Ectodermal cell (in vitro differentiated cells): ENCODE measurements around the gene VWDE. TPM values are rescaled to one million over a fixed set of nuclear protein-coding genes. Genes with fewer than 3 reads are reported as not detected.
"Not testable (repeated sequence)": the region's sequence is repeated elsewhere in the genome, so short reads cannot be mapped to it uniquely, and the experiment has no call there.

Source experiments
- H3K27ac ChIP-seq: 2 replicates; pipeline ENCODE4 v1.7.0; 2013; ENCODE audit warnings: mild to moderate bottlenecking, low read depth, low read length; ENCODE audit not compliant: insufficient read depth, poor library complexity, severe bottlenecking
- H3K27me3 ChIP-seq: 2 replicates; pipeline ENCODE4 v1.7.0; 2013; ENCODE audit warnings: mild to moderate bottlenecking, low read length; ENCODE audit not compliant: insufficient read depth, control insufficient read depth, poor library complexity, severe bottlenecking
- H3K36me3 ChIP-seq: one replicate; pipeline ENCODE4 v1.7.0; 2013; ENCODE audit warnings: low read length; ENCODE audit not compliant: control insufficient read depth, insufficient read depth
- H3K4me1 ChIP-seq: one replicate; pipeline ENCODE4 v1.7.0; 2013; ENCODE audit warnings: low read length; ENCODE audit not compliant: control insufficient read depth, insufficient read depth
- H3K4me3 ChIP-seq: 2 replicates; pipeline ENCODE4 v1.7.0; 2013; ENCODE audit warnings: low read depth, low read length, control low read depth; ENCODE audit not compliant: insufficient read depth
- H3K9me3 ChIP-seq: 2 replicates; pipeline ENCODE4 v1.7.0; 2013; ENCODE audit warnings: mild to moderate bottlenecking, low read length, moderate library complexity; ENCODE audit not compliant: control insufficient read depth
- WGBS, 2 experiments: methylation state at CpG; one replicate each; pipeline ENCODE4 v1.1.7; 2013; ENCODE audit warnings: missing lambda C conversion rate in 2 of 2; 5-methylcytosine and 5-hydroxymethylcytosine counted together
- polyA plus RNA-seq, 4 experiments: library from polyadenylated mRNA; stranded (reverse); fragments of 50-300 nt; gene quantifications; one replicate each; pipeline ENCODE4 v1.2.3, GENCODE V29; 2013

VWDE gene
- 4.7 TPM for polyA plus RNA-seq (2013, experiment 1 of 4)
- 7.0 TPM for polyA plus RNA-seq (2013, experiment 2 of 4)
- polyA plus RNA-seq (2013, experiment 3 of 4): 2.7 TPM
- 6.6 TPM for polyA plus RNA-seq (2013, experiment 4 of 4)

DNA sequence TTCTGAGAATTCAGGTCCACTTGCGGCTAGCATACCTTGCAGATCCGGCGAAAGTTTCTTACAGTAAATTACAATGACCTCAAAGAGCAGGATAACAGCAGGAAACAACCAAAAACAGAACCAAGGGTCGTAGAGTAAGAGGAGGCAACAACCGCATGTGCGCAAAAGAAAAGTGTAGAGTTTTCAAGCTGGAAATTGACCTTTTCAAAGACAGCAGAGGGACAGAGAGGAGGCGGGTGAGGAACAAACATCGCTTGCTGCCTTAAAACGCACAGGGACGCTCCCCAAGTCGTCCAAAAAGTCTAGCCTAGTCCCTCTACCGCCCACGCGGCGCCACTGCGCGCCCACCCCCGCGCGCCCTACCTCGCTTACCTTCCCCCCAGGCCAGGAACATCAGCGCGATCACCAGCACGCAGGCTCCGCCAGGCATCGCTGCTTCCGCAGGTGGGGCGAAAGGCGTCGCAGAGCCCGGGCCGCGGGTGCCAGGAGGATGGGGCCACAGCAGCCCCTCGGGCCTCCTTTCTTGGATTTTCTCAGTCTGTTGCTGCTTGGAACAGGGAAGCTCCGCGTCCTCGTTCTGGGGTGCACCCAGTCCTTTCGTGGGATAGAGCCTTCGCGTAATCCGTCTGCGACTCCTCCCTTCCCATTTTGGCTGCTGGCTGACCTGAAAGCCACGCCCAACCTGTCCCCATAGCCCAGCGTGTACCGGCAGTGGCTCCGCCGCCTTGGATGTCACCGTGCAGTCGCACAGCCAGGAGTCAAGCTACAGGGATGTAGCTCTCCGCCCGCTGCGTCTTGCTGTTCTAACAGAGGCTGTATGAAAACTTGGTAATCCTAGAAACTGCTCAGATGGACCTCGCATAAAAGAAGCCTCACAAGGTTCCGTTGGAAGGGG lies at the start of gene VWDE:
TSS of gene VWDE (minus strand) at position 579 of the 895 bp plus-strand sequence. CDS start at position 430, 149 bp downstream.
- Histone ChIP-seq H3K4me1 (no peaks in the 10 kb centered on the region), H3K9me3 (no peaks in the 10 kb centered on the region), H3K36me3 (no peaks in the 10 kb centered on the region), H3K27ac (no peak within 1 kb of the TSS), H3K4me3 (peak within 1 kb of the TSS; percentile 67), H3K27me3 (peaks cover 31% of the 10 kb centered on the region)
- WGBS, 2 experiments: 1% methylated on average over 54 of the region's 54 CpGs

DNA sequence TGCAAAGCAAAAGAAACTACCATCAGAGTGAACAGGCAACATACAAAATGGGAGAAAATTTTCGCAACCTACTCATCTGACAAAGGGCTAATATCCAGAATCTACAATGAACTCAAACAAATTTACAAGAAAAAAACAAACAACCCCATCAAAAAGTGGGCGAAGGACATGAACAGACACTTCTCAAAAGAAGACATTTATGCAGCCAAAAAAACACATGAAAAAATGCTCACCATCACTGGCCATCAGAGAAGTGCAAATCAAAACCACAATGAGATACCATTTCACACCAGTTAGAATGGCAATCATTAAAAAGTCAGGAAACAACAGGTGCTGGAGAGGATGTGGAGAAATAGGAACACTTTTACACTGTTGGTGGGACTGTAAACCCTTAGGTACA lies 49.5 kb upstream of the VWDE start:
- no CpG with 5 or more reads among the region's 2 CpGs for WGBS, 2 experiments
- H3K9me3 ChIP-seq: not testable (repeated sequence)

DNA sequence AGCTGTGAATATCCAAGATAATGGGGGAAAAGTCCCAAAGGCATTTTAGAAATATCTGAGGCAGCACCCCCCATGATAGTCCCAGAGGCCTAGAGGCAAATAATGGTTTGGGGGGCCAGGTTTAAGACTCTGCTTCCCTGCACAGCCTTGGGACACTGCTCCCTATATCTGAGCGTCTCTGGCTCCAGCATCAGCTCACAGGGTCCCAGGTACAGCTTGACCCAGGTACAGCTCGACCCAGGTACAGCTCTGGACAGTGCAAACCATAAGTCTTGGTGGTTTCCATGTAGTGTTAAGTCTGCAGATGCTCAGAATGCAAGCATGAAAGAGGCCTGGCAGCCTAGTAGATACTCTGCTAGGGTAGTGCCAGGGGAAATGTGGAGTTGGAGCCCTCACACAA lies 47.0 kb upstream of the VWDE start:
- Histone ChIP-seq H3K36me3 (no peaks in the 10 kb centered on the region), H3K4me3 (no peak overlapping the region), H3K9me3 (no peaks in the 10 kb centered on the region), H3K4me1 (no peaks in the 10 kb centered on the region), H3K27me3 (no peaks in the 10 kb centered on the region), H3K27ac (no peak overlapping the region)
- WGBS, 2 experiments: 73 to 76% methylated on average over 2 of the region's 2 CpGs

More for the DNA sequence above, 49.5 kb upstream of the VWDE start:
- not testable (repeated sequence) for H3K36me3 ChIP-seq, H3K4me3 ChIP-seq, H3K27me3 ChIP-seq, H3K4me1 ChIP-seq, H3K27ac ChIP-seq

- Histone ChIP-seq H3K9me3 (no peaks in the 10 kb centered on the region), H3K27me3 (no peaks in the 10 kb centered on the region), H3K4me1 (no peaks in the 10 kb centered on the region), H3K27ac (no peak overlapping the region), H3K36me3 (no peaks in the 10 kb centered on the region), H3K4me3 (no peak overlapping the region)
- 95 to 98% methylated on average over 3 of the region's 3 CpGs for WGBS, 2 experiments
Observed at GRCh38 chr7:12444785-12445184, 41.1 kb upstream of the VWDE start.

DNA sequence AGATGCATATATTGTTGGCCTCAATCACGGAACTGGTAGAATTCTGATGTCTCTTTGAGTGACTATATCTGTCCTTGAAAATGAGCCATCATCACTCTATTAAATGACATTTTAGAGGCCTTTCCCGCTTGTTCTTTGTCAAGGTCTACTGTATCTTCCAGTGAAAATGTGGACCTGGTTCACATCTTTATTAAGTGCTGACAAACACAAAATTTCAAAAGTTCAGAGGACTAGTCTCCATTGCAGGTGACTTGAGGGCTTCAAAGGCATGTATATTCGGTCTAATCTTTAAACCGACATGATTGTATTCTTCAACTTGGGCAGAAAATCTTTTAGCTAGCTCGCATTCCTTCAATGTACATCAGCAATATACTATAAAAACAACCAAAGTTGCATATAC lies 36.6 kb upstream of the VWDE start:
- H3K27ac ChIP-seq: no peak overlapping the region
- WGBS, 2 experiments: 95 to 97% methylated on average over 5 of the region's 5 CpGs
- no peaks in the 10 kb centered on the region for H3K9me3 ChIP-seq
- H3K27me3 ChIP-seq: no peaks in the 10 kb centered on the region
- no peak overlapping the region for H3K4me3 ChIP-seq
- H3K36me3 ChIP-seq: no peaks in the 10 kb centered on the region
- H3K4me1 ChIP-seq: no peaks in the 10 kb centered on the region

DNA sequence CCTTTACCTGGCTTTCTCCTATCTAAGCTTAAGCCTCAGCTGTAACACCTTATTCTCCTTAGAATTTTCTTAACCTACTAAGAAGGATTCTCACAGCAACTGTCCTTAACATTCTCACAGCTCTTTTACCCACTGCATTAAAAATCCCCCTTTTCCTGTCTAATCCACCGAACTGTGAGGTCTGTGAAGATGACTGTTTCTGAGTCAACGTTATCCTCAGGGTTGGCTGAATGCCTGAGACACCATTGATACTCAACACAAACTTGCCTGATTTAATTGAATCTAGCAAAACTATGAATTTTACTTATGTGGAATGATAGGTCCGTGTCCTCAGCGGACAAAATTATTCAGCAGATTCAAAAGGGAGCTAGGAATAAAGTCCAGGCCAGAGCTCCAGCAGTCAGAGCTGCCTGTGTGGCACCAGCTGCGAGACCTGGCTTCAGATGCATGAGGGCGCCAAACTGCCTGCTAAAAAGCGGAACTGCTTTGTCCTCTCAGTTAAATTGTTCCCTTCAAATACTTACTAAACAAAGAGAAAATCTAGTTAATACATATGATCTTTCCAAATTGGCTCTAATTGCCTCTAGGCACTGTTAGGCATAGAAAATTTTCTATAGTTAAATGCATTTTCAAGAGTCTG lies 33.4 kb upstream of the VWDE start:
- no peaks in the 10 kb centered on the region for H3K36me3 ChIP-seq
- 58 to 62% methylated on average over 7 of the region's 7 CpGs for WGBS, 2 experiments
- no peak overlapping the region for H3K27ac ChIP-seq
- H3K4me3 ChIP-seq: no peak overlapping the region
- no peaks in the 10 kb centered on the region for H3K9me3 ChIP-seq
- H3K27me3 ChIP-seq: no peaks in the 10 kb centered on the region
- H3K4me1 ChIP-seq: no peaks in the 10 kb centered on the region

DNA sequence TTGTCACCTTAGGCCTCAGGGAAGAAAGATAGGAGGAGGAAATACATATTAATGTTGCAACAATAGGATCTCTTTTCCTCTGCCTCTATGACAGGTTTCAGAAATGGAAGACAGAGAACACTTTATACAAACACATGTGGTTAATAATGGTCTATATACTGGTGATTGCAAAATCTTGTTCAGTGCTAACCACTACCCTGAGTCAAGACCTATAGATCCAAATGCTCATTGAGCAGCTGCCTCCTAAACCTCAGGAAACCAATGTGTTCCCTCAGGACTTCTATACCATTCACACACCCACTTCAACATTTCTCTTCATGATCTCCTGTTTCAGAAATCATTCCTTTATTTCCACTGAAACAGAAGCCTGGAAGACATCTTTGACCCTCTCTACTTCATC lies 32.5 kb upstream of the VWDE start:
- Histone ChIP-seq H3K36me3 (no peaks in the 10 kb centered on the region), H3K4me3 (no peak overlapping the region)

DNA sequence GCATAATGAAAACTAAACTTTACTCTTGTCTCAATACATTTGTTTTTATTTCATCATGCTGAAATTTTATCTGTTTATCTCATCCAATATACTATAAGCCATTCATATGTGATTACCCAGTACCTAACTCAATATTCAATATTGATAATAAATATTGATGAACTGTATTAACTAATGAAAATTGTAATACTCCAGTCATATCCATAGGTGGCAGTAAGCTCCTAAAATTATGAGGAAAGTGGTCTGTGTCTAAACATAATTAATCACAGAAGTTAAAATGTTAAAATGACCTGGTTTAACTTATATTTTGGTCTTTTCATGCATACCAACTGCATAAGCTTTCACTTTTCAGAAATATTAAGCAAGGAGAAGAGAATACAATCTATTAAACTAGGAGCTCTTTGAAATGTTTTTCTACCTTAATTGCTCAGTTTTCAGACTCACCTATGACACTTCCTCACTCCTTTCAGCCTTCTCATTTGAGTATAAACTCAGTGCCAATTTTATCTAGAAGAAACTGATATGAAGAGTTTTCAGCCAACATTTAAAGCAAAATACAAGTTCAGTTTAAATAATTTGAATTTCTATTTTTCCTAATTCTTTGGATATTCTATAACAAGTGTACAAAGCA lies 30.5 kb upstream of the VWDE start:
- Histone ChIP-seq H3K36me3 (no peaks in the 10 kb centered on the region), H3K9me3 (no peaks in the 10 kb centered on the region), H3K4me1 (no peaks in the 10 kb centered on the region), H3K4me3 (no peak overlapping the region), H3K27me3 (no peaks in the 10 kb centered on the region), H3K27ac (no peak overlapping the region)

More for the DNA sequence above, 32.5 kb upstream of the VWDE start:
- Histone ChIP-seq H3K9me3 (no peaks in the 10 kb centered on the region), H3K4me1 (no peaks in the 10 kb centered on the region), H3K27ac (no peak overlapping the region), H3K27me3 (no peaks in the 10 kb centered on the region)

DNA sequence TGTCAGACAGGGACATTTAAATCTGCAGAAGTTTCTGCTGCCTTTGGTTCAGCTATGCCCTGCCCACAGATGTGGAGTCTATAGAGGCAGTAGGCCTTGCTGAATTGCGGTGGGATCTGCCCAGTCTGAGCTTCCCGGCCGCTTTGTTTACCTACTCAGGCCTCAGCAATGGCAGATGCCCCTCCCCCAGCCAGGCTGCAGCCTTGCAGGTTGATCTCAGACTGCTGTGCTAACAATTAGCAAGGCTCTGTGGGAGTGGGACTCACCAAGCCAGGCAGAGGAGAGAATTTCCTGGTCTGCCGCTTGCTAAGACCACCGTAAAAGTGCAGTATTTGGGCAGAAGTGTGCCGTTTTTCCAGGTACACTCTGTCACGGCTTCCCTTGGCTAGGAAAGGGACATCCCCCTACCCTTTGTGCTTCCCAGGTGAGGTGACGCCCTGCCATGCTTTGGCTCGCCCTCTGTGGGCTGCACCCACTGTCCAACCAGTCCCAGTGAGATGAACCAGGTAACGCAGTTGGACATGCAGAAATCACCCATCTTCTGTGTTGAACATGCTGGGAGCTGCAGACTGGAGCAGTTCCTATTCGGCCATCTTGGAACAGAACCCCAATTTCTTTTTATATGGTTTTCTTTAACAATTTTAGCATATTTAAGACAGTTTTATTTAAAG lies 28.4 kb upstream of the VWDE start:
- Histone ChIP-seq H3K27ac (no peak overlapping the region), H3K4me3 (no peak overlapping the region)
- 73 to 76% methylated on average over 10 to 11 of the region's 11 CpGs for whole genome bisulfite sequencing, 2 experiments

GRCh38 chr7:12425311-12425710 lies 21.6 kb upstream of the VWDE start:
- no peaks in the 10 kb centered on the region for H3K4me1 ChIP-seq
- H3K27ac ChIP-seq: no peak overlapping the region
- H3K9me3 ChIP-seq: no peaks in the 10 kb centered on the region
- no peak overlapping the region for H3K4me3 ChIP-seq
- 73% methylated on average over 1 of the region's 1 CpG; no CpG with 5 or more reads in 1 of the 2 experiments for WGBS, 2 experiments
- no peaks in the 10 kb centered on the region for H3K27me3 ChIP-seq
- H3K36me3 ChIP-seq: no peaks in the 10 kb centered on the region

More for the DNA sequence above, 28.4 kb upstream of the VWDE start:
- H3K36me3 ChIP-seq: no peaks in the 10 kb centered on the region
- no peaks in the 10 kb centered on the region for H3K27me3 ChIP-seq
- no peaks in the 10 kb centered on the region for H3K9me3 ChIP-seq
- no peaks in the 10 kb centered on the region for H3K4me1 ChIP-seq
